Sigmoid colon (tissue), 4 donors: Measurements from ENCODE around the gene ANKMY1.

Experiments
- EP300 ChIP-seq, 4 donors: sonication (generic); formaldehyde crosslinking; IDR thresholded peaks; one replicate each; pipeline ENCODE4 v1.6.1; 2017; ENCODE audit warnings: antibody characterized with exemption in 4 of 4
- POLR2A ChIP-seq, 2 donors: fragments of 450-650 bp; IDR thresholded peaks; one replicate each; pipeline ENCODE4 v1.6.1; 2016; ENCODE audit warnings: antibody characterized with exemption in 2 of 2, mild to moderate bottlenecking in 2 of 2, moderate library complexity in 2 of 2
- POLR2AphosphoS5 ChIP-seq, 4 donors: sonication (generic); formaldehyde crosslinking; IDR thresholded peaks; one replicate each; pipeline ENCODE4 v1.6.1; 2017; ENCODE audit warnings: antibody characterized with exemption in 4 of 4
- TF ChIP-seq, protein P1 (sequence below), 4 experiments: fragments of 450-650 bp in 3 of 4; fragments of 200-600 bp in 1 of 4; IDR thresholded peaks; one replicate each; pipeline ENCODE4 v1.5.1; 2016 to 2019; ENCODE audit warnings: antibody characterized with exemption in 4 of 4, mild to moderate bottlenecking in 3 of 4, moderate library complexity in 2 of 4

DNA sequence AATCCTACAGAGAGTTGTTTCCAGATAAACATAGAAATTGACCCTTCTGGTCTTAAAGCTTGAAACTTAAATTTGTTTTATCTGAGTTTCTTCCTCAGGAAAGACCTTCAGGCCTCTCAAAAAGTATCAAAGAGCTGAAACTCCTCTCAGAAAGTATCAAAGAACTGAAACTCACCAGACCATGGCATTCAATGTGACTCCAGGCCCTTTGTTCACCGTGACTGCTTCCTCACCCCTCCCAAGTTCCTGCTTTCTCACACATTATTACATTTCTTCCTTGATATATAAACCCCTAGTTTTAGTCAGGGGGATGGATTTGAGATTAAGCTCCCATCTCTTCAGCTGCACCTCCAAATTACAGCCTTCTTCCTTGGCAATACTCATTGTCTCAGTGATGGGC is 6.0 kb downstream of the ANKMY1 start:
- TF ChIP-seq, protein P1, sequence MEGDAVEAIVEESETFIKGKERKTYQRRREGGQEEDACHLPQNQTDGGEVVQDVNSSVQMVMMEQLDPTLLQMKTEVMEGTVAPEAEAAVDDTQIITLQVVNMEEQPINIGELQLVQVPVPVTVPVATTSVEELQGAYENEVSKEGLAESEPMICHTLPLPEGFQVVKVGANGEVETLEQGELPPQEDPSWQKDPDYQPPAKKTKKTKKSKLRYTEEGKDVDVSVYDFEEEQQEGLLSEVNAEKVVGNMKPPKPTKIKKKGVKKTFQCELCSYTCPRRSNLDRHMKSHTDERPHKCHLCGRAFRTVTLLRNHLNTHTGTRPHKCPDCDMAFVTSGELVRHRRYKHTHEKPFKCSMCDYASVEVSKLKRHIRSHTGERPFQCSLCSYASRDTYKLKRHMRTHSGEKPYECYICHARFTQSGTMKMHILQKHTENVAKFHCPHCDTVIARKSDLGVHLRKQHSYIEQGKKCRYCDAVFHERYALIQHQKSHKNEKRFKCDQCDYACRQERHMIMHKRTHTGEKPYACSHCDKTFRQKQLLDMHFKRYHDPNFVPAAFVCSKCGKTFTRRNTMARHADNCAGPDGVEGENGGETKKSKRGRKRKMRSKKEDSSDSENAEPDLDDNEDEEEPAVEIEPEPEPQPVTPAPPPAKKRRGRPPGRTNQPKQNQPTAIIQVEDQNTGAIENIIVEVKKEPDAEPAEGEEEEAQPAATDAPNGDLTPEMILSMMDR (IDR thresholded peaks at IDR 0.05) = no peak
- TF ChIP-seq EP300 (IDR thresholded peaks at IDR 0.05) (no peak), POLR2A (IDR thresholded peaks at IDR 0.05) (no peak), POLR2AphosphoS5 (IDR thresholded peaks at IDR 0.05) (no peak)
